HG03575 (cell line): ENCODE measurements around the gene MPDU1.

Experiments used
- ATAC-seq: cut with Tn5 transposase; IDR thresholded peaks from one replicate; pipeline ENCODE4 v1.9.1; 2021; ENCODE audit not compliant: unreplicated experiment, insufficient number of reproducible peaks, low FRiP score; ENCODE audit errors: extremely low read depth

The MPDU1 gene

GRCh38 chr17:7559320-7560171 lies 24.1 kb upstream of the MPDU1 start:
- no peak for ATAC-seq

DNA sequence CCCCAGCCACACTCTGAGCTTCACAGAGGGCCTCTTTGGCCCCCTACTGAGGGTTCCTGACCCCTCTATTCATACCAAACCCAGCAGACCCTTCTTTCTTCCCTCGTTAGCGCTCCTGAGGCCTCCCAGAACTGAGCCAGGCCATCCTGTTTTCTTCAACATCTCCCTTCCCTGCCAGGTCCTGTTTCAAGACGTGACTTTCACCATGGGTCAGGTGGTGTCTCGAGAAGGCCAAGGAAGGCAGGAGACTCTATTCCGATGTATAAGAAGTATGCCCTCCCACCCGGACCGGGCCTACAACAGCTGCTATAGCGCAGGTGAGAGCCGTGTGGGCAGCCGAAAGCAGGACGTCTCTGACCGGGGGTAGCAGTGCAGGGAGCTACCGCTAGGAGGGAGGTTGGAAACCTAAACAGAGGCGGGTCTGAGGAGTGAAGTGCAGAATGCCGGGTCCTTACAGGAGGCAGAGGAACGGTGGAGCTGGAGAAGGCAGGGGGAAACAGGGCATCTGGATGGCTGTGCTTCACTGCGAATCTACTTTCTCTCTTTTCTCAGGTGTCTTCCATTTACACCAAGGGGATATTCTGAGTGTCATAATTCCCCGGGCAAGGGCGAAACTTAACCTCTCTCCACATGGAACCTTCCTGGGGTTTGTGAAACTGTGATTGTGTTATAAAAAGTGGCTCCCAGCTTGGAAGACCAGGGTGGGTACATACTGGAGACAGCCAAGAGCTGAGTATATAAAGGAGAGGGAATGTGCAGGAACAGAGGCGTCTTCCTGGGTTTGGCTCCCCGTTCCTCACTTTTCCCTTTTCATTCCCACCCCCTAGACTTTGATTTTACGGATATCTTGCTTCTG lies 23.3 kb upstream of the MPDU1 start:
- no peak for ATAC-seq

GRCh38 chr17:7561028-7561575 lies 22.6 kb upstream of the MPDU1 start:
- ATAC-seq = peak; percentile 49

- no peak for ATAC-seq
These were observed 22.0 kb upstream of the MPDU1 start, which contains the start of gene SENP3 for GRCh38 chr17:7561589-7562207. Gene SENP3, plus strand, starts transcription at chr17:7561919. Its CDS starts 1,158 bp downstream, at chr17:7563077.

DNA sequence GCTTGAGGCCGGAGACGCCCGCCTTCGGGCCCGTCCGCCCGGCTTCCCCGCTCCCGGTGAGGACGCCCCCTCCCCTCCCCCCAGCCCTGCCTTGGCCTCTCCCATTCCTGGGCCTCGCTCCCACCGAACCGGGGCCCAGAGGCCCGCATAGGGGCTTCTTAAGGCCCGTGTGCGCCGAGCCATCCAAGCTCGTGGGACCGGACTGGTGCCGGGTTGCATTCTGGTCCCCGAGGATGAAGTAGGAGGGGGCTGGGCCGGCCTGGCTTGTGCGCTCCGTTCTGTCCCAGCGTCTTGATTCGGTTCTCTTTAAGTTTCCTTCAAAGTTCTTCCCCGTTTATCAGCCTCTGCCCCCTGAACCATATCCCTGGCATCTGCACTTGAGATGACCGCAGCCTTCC lies 21.4 kb upstream of the MPDU1 start:
- ATAC-seq = no peak

DNA sequence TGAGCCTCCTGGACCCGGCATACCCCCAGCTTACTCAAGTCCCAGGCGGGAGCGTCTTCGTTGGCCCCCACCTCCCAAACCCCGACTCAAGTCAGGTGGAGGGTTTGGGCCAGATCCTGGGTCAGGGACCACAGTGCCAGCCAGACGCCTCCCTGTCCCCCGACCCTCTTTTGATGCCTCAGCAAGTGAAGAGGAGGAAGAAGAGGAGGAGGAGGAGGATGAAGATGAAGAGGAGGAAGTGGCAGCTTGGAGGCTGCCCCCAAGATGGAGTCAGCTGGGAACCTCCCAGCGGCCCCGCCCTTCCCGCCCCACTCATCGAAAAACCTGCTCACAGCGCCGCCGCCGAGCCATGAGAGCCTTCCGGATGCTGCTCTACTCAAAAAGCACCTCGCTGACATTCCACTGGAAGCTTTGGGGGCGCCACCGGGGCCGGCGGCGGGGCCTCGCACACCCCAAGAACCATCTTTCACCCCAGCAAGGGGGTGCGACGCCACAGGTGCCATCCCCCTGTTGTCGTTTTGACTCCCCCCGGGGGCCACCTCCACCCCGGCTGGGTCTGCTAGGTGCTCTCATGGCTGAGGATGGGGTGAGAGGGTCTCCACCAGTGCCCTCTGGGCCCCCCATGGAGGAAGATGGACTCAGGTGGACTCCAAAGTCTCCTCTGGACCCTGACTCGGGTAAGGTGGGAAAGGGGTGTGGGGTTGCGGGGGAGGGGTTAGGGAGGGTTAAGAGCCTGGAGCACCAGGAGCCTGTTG lies 20.4 kb upstream of the MPDU1 start:
- no peak for ATAC-seq

GRCh38 chr17:7569571-7569970 lies 14.1 kb upstream of the MPDU1 start:
- no peak for ATAC-seq

GRCh38 chr17:7570351-7570750 lies 13.3 kb upstream of the MPDU1 start:
- ATAC-seq = no peak

DNA sequence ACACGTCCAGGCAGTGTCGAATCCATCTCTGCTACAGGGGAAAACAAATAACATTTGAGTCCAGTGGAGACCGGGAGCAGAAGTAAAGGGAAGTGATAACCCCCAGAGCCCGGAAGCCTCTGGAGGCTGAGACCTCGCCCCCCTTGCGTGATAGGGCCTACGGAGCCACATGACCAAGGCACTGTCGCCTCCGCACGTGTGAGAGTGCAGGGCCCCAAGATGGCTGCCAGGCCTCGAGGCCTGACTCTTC lies 11.4 kb upstream of the MPDU1 start:
- no peak for ATAC-seq

- ATAC-seq = no peak
These were observed 10.9 kb upstream of the MPDU1 start for GRCh38 chr17:7572588-7573323.

DNA sequence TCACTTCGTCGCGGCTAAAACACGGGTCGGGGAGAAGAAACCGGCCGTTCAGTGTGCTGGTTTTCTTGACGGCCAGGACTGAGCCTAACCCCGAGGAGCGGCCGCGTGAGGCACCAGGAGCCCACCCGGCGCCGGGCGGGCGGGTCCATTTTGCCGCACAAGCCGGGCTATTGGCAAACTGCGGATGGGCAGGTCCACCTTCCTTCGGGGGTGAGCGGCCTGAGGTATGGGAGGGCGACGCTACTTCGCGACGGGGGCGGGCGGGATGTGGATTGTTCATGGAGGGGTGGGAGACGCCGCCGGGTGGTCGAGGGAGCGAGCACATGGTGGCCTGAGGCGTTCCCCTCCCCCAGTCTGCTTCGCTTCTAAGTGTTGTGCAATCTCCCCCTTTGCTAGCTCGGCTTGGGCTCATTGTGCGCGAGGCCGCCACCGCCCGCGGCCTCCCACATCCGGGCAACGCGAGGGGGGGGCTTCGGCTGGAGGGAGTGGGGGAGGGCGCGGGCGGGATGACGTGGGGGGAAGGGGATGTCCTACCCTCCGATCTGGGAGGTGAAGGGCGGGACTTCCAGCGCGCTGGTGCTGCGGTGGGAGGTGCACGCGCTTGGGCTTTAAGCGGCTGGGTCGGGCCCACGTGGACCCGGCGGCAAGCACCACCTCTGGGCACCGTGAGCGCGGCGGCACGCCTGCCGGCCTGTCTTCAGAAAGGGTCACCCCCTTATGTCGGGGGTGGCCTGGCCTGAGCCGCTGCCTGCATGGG lies 10.2 kb upstream of the MPDU1 start:
- no peak for ATAC-seq

DNA sequence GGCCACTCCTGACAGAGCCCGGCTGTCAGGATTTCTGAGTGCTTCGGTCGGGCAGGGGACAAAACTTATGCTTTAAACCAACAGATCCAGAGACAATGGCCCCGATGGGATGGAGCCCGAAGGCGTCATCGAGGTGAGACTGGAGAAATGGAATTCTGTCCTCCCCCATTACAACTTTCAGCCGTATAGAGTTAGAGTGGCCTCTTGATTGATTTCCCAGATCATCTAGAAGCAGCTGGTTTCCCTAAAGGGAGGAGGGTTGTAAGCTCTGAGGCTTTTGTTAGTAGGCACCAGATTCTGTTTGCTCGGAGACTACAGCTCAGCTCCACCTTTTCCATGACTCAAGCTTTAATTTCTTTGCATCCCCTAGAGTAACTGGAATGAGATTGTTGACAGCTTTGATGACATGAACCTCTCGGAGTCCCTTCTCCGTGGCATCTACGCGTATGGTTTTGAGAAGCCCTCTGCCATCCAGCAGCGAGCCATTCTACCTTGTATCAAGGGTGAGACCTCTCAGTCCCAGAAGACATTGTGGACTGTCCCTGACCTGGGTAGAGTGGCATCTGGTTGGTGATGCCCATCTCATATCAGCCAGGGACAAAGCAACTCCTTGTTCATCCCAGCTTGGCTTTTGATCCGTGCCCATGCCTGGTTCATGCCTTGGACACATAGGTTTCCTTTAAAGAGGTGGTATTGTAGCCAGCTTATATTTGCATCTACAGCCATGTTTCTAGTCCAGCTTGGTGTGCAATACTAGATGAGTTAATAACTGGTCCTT lies 9.3 kb upstream of the MPDU1 start:
- ATAC-seq = no peak

GRCh38 chr17:7575481-7575883 lies 8.2 kb upstream of the MPDU1 start:
- ATAC-seq = no peak

DNA sequence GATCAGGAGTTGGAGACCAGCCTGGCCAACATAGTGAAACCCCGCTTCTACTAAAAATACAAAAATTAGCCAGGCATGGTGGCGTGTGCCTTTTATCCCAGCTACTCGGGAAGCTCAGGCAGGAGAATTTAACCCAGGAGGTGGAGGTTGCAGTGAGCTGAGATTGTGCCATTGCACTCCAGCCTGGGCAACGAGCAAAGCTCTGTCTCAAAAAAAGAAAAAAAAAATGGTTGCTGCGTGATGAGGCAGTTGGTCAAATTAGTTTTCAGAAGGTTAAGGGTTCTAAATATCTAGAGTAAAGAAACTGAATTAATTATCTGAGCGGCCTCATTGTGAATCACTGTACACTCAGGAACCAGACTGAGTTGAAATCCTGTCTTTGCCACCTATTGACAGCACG lies 7.7 kb upstream of the MPDU1 start:
- no peak for ATAC-seq

GRCh38 chr17:7576432-7576937 lies 7.2 kb upstream of the MPDU1 start:
- no peak for ATAC-seq

DNA sequence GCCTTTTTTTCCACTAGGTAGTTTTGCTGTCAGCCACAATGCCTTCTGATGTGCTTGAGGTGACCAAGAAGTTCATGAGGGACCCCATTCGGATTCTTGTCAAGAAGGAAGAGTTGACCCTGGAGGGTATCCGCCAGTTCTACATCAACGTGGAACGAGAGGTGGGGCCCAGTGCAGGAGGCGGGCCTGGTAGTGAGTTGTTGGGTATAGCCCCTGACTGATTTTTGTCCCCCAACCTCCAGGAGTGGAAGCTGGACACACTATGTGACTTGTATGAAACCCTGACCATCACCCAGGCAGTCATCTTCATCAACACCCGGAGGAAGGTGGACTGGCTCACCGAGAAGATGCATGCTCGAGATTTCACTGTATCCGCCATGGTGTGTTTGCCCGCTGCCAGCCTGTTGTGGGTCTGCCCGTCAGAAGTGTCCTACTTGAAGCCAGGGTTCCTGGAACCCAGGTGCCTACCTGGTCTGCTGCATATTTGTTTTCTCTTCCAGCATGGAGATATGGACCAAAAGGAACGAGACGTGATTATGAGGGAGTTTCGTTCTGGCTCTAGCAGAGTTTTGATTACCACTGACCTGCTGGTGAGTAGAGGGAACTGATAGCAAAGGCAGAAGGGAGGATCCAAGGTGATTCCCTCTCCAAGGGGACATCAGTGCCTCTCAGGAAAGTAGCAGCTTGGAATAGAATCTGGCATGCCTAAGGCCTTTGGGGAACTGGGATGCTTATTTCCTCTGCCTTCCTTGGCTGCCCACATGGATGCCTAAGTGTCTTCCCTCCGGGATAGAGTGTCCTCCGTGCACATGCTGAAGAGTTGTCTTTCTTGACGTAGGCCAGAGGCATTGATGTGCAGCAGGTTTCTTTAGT lies 6.1 kb upstream of the MPDU1 start:
- ATAC-seq = no peak
